ENCODE measurements around the gene CHAT.

CHAT gene

DNA sequence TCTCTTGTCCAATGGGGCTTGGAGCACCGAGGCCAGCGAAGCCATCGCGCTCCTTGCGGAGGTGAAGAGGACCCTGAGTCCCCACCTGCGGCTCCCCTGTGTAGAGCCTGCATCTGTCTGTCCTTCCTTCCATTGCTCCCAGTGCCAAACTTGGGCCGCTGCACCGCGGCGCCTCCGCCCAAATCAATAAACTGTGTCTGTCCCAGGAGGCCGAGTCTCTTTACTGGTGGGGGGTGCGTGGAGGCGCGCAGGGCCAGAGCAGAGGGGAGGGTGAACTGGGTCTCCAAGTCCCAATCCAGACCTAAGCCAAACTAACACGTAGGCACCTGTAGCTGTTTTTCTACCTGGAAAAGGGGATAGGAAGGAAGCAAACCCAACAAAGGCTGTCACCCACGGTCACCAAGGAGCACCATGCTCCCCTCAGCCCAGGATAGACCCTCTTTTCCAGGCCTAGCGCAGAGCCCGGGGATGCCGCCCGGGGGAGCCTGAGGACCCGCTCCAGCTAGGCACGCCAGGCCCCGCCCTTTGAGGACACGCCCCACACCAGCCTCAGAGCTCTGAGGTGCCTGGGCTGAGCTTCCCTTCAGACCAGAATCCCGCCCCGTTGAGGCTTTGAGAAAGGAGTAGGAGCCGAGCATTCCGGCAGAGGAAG lies 1.2 kb upstream of the CHAT start:
- peak; percentile 77 for DNase-seq

DNA sequence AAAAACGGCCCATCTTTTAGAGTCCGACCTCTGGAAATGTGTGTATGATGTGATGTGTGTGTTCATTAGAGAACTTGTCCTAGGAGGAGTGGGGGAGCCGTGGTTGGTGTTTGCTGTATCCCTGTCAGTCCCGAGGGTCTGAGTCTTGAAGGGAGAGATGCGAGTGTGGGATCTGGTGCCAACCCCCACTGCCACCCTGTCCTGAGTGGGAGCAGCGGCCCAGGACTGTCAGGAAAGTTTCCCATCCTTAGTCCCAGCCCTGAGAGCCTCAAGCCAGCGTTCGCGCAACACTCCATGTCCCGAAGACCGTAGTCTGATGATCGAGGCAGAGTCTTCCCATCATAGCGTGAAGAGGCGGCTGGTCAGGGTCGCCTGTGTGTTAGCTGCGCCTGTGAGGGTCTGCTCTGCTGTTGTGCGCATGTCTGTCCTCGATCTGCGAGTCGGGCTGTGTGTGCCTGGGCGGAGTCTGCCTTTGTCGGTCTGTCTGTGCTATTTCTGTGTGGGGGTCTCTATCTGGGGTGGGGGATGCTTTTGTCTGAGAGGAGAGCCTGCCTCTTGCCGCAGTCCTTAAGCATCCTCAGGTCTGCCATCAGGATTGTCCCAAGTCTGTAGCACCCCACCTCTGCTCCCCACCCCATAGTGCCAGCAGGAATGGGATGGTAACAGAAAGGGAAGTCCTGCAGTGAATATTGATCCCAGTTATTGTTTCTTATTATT lies 514 bp upstream of the CHAT start:
- peak; percentile 47 for DNase-seq

DNA sequence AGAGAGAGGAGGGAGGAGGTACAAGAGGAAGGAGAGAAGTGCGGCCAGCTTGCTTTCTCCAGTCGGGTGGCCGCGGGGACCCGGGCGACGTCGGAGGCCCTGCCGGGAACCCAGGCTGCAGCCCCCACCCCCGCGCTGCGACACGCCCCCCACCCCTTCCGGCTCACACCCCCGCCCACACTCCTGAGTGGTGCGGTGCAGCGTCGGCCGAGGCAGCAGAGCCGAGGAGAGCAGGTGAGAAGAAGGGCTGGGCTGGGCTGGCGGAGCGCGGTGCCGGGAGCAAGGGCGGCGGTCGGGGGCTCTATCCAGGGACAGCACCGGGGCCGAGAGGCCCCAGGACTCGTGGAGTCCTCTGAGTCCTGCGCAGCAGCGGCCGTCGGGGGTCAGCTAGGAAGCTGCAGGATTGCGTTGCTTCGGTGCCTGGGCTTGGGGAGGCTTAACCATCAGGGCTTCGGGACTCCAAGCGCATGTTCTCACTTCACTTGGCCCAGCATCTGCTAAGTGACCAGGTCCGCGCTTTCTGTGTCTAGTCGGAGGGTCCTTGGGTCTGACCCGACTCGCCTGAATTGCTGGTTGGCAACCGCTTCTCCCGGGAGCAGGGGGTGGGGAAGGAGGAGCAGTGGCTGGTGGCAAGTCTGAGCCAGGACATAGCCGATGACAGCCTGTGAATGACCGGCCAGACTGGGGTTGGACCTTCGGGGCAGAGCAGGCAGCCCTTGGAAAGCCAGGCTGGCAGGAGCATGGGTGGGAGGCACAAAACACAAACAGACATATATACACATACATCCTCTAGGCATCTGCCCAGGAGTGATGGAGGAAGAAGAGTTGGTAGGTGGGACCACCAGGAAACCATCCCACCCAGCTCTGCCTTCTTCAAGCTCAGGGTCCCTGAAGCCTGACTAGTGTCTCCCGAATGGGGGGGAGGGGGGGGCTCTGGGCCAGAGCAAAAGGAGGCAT lies 683 bp downstream of the CHAT start:
- peak; percentile 51 for DNase-seq

DNA sequence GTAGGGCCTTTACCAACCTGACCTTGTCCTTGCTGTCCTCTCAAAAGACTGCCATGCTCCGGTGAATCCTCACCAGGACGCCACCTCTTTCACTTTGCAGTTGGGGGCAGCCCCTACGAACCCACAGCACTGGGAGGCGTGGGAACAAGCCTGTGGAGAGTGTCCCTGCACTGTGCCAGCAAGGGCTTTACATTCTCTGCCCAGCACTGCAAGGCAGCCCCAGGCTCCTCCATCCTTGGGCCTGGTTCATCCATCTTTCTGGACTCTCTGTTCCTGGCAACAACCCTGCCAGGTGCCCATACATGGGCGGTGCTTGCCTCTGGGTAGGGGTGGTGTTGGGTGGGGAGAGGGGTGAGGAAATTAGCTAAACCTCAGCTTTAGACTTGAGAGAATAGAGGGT lies 1.4 kb downstream of the CHAT start:
- peak; percentile 45 for DNase-seq

DNA sequence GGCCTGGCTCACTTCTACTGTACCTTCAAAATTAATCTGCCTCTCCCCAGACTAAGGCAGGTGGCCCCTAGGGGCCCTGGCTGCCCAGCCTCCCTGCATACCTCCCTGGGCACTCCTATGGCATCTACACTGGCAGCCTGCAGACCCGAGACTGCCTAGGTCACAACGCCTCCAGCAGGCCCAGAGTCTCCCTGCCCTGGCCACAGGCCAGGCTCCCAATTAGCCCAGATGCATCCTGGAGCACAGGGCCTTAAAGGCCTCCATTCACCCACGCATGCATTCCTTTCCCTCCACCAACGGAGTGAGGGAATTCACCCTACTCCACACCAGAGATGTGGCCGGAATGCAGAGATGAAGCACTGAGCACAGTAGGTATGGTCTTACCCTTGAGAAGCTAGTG lies 1.9 kb downstream of the CHAT start:
- peak; percentile 55 for DNase-seq

DNA sequence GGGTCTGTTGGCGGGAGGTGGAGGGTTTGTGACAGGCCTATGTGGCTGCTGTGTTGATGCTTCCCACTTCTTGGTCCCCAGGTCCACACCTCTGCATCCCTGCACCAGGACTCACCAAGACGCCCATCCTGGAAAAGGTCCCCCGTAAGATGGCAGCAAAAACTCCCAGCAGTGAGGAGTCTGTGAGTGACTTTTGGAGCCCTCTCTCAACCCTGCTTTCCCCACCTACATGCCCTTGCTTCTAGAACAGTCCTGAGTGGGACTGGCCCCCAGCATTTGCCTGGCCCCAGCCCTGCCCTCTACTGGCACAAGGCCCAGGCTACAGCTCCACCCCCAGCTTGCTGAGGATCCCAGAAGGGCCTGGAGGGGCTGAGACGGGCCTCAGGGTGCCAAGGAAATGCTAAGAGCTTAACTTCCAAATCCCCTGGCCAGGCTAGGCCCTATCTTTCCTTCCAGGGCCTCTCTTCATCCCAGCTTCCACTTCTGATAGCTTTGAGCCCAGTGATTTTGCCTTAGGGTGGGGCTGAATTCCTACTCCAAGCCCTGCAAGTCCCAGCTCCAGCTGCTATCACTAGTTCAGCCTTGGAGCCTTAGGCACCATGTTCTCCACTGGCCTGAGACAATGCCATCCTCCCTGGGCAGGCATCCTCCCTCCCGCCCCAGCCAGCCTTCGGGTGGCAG lies 2.7 kb downstream of the CHAT start:
- peak; percentile 52 for DNase-seq

DNA sequence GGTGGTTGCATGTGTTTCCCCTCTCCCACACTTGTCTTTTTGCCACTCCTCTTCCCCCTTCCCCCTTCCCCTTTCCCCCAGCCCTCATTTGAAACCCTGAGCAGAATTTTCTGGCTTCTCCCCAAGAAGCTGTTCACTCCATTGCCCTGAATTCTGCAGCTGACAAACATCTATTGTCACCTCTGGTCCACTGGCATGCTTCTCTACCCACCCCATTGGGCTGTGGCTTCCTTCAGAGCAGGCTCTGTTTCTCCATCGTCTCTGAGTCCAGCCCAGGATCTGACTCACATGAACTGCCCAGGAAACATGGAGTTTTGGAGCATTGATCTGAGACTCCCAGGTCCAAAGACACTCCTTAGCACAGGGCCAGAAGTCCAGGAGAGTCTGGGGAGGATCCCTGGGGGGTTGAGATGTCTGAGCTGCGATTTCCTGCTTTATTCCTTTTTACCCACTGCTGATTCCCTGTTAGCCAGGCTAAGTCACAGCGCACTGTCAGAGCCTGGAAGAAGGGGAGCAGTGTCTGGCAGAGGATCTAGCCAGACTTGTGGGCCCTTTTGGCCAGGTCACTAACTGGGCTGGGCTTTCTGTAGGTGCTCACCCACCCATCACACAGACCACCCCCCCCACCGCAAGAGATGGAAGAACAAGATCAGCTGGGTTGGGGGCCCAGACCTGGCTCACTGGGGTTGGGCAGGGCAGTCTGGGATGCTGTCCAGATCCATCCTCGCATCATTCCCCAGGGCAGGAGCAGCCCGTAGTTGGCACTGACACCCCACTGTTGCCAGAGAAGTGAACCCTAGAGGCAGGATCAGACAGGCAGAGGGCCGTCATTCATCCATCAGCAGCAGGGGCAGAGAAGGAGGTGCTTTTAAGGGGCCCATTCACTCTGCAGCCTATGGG lies 3.5 kb downstream of the CHAT start:
- peak; percentile 32 for DNase-seq

DNA sequence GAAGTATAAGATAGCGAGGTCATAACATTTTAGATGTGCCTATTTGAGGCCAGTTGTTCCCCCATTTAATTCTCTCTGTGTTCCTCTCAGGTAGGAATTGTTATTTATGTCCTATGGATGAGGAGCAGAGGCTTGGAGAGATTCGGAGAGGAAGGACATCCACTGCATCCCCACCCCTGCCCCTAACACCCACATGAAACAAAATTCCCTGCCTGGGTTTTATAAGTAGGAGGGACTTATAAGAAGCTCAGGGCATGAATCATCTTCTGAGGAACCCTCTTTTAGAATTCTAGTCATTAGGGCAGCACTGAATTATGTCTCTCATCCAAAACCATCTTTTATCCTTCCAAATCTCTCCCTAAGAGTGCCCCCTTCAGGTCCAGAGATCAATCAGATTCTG lies 5.0 kb downstream of the CHAT start:
- peak; percentile 8 for DNase-seq

DNA sequence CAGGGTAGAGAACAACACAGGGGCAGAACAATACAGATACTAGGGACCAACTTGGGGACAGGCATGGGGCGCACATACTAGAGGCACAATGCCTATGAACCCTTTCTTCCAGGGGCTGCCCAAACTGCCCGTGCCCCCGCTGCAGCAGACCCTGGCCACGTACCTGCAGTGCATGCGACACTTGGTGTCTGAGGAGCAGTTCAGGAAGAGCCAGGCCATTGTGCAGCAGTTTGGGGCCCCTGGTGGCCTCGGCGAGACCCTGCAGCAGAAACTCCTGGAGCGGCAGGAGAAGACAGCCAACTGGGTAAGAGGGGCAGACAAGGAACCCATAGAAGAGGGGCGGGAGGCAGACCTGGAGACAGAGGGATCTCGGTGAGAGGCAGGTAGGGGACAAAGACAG lies 5.8 kb downstream of the CHAT start:
- DNase-seq: peak; percentile 53

DNA sequence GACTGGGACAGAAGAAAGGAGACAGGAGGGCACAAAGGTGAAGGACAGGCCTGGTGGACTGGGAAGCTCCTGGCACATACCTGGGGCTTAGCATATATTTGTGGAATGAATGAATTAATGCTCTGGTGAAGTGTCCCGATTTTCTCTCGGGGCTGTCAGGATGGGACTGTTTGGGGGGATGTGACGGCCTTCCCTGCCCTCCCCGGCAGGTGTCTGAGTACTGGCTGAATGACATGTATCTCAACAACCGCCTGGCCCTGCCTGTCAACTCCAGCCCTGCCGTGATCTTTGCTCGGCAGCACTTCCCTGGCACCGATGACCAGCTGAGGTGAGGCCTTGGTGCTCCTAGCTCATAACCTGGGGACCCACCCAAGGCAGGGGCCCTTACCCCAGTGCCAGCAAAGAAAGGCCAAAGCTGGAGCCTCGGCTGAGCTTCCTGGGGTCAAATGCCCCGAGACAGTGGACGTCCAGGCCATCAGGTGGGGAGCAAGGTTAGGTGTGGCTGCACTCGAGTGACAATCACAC lies 6.5 kb downstream of the CHAT start:
- DNase-seq: peak; percentile 49

DNA sequence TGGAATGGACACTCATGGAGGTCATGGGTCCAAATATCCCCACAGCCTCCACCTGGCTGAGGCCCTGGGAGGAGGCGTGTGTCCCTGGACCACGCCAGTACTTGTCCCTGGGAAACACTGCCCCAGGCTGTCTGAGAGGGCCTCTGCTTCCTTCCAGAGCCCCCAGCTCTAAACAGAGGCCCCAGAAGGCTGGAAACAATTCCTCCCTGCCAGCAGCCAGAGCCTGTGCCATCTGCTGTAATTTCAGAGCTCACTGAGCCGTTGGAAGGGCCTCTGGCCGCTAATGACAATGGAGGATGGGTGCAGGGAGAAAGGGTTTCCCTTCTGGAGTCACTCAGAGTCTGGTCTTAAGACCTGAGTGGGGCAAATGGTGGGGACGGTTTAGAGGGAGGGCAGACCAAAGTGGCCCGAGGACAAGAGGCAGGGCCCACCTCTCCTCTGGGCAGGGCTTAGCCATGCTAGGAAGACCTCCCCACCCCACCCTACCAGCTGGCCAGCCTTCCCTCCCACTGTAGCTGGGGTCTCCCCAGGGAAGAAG lies 7.1 kb downstream of the CHAT start:
- DNase-seq: peak; percentile 52

DNA sequence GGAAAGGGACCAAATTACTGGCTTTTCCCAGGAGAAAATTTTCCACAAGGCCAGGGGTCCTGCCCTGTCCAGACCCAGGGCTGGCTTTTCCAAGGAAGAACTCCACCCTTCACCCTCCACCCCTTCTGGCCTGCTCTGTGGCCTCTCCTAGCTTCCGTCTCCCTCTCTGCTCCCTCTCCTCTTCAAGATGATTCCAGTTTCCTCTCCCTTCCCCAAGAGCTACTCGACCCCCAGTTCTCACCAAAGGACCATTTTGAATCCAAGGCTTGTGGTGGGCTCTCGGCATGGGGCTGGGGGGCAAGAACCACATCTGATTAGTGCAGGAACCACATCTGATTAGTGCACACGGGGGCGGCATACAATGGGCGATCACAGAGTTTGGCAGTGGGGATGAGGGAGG lies 7.7 kb downstream of the CHAT start:
- DNase-seq: no peak

DNA sequence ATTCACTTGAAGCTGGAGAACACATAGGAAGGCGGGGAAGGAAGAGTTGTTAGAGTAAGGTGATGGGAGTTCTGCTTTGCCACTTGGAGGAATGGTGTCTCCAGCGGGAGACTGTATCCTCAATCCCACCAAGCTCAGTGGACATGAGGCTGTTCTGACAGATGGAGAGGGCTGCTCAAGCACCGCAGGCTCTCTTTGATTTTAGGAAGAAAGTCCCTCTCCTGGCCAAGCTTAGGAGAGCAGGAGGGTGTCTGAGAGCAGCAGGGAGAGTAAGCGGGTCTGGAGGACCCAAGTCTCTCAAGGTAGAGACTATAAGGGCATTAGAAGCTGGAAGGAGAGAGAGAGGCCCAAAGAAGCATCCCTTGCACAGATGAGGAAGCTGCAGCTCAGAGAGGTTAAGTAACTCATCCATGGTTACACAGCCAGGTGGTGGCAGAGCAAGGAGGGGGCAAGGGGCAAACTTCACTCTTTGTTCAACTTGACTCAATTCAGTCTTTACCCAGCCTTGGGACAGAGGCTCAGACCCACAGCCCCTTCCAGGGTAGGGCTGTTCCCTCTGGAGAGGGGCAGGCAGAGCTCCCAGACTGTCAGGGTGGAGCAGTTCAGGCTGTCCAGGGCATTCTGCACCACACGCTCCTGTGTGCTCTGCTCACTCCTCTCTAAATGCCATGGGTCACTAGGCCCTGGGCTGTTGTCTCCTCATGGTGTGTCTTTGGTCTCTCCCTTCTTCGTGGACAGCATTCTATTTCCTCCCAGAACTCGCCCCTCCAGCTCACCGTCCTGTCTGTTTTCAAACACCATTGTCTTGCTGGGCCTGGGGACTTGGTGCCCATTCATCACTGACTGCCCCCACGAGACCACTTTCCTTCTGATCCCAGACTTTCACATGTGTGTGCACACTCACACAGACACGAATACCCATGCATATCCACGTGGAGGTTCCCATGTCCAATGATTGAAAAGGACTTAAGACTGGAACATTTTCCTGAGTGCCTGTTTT lies 8.9 kb downstream of the CHAT start:
- peak; percentile 33 for DNase-seq

DNA sequence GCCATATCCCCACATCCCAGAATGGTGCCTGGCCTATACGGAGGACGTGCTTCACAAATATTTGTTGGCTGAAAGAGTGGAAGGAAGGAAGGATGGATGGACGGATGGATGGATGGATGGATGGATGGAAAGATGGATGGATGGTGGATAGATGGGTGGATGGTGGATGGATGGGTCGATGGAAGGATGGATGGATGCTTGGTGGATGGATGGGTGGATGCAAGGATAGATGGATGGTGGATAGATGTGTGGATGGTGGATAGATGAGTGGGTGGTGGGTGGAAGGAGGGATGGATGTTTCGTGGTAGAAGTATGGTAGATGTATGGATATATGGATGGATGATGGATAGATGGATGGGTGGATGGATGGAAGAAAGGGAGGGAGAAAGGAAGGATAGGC lies 10.8 kb downstream of the CHAT start:
- no peak for DNase-seq

DNA sequence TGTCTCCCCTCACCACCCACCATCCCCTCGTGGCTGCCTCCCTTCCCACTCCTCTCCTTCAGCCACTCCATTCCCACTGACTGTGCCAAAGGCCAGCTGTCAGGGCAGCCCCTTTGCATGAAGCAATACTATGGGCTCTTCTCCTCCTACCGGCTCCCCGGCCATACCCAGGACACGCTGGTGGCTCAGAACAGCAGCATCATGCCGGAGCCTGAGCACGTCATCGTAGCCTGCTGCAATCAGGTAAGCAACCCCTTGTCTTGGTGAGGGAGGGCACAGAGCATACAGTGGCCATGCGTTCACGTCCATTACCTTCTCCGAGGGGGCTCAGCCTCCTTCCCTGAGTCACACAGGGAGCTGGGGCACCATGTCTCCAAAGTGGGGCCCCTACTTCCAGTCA lies 11.6 kb downstream of the CHAT start:
- DNase-seq: peak; percentile 40

DNA sequence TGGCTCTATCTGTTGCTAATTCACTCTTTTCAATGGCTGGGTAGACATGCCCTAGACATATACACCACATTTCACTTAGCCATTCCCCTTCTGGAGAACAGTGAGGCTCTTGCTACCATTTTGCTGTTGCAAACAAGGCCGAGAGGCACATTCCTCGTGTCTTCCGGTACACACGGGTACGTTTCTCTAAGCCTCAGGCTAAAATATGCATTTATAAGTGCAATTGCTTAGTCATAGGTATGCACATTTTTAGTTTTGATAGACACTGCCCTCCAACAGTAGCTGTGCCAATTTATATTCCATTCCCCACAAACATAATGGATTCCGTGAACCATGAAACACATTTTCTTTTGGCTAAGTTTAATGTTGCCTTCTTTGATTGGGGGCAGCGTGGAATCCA lies 13.2 kb downstream of the CHAT start:
- no peak for DNase-seq

DNA sequence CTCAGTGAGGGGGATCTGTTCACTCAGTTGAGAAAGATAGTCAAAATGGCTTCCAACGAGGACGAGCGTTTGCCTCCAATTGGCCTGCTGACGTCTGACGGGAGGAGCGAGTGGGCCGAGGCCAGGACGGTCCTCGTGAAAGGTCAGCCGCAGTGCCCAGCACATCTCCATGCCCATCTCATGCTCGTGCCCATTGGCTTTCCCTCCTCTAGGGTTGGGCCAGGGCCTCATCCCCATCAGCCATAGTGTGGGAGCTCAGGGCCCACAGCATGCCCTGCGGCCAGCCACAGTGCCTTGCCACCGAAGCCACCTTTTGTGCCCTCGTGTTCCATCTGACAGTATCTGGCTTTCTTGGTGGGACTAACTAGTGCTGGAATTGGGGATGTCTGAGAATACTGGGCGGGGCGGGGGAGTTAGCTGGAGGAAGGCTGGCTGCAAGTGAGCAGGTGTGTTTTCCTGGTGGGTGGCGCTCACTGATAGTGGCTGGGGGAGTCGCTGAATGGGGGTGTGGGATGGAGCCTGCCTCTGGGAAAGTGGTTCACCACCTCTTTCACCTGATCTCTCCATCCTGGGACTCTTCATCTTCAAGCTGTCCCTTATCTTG lies 13.9 kb downstream of the CHAT start:
- peak; percentile 21 for DNase-seq

DNA sequence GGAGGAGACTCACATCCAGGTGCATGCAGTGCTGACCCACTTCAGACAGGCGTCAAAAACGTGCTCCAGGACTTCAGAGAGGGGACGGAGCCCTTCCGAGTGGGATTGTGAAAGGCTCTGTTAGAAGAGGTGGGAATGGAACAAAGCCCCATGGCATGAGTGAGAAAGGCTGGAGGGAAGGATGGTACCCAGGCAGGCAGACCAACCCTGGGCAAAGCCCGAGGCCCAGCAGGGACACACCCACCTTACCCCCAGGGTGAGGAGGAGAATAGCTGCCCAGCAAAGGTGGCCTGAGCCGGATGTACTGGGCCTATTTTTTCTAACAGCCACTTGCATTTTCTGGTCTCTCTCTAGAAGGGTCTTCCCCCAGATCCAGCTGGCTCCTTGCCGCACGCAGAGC lies 14.8 kb downstream of the CHAT start:
- no peak for DNase-seq

DNA sequence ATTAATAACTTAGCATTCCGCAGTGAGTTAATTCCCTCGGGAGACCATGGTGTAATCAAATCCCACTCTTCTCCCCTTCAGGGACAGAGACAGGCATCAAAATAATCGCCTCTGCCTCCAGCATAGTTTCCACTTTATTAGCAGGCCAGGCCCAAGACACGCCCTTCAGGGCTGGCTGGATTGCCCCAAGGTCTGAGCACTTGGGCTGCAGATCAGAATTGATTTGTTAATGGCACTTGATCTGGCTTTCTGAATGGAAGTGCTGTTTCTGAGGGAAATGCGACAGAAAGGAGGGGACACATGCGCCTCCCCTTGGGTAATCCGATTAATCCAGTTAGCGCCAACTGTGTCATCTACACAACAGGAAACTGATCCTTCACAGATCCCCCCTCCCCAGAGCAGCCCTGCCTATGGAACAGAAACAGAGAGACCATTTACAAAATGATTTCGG lies 15.6 kb downstream of the CHAT start:
- DNase-seq: no peak

DNA sequence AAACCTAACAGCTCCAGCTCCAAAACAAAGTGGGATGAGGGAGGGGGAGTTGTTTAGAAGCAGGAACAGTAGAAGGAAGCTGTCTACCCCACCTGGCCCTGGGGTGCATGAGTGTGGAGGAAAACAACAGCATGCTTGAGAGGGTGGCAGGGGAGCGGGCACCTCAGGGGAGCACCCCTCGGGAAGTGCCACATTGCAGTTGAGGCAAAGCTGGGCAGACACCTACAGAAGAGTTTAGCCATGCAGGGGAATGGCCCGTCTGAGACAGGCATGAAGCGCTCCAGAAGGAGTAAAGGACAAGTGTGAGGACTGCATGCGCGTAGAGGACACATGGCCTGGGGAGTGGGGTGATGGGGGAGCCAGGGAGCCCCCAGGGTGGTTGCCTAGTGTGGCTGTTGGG lies 18.1 kb downstream of the CHAT start:
- DNase-seq: no peak

Measured in islet precursor cell (in vitro differentiated cells).